K562 (cell line): ENCODE measurements around the gene MTA1. TPM values are rescaled to one million over a fixed set of nuclear protein-coding genes. Genes with fewer than 3 reads are reported as not detected.
A peak's percentile ranks its signal among the peaks of the same experiment; 100 is the strongest.

Experiments
- ARID4B ChIP-seq: sonication (generic); formaldehyde crosslinking; IDR thresholded peaks from 2 replicates; pipeline ENCODE4 v1.8.0; 2022; ENCODE audit warnings: mild to moderate bottlenecking, missing genetic modification reagents
- C11orf30 ChIP-seq: fragments of 450-650 bp; IDR thresholded peaks from 2 replicates; pipeline ENCODE4 v1.6.1; 2016; ENCODE audit warnings: low read depth, mild to moderate bottlenecking
- CTBP1 ChIP-seq: fragments of 450-650 bp; IDR thresholded peaks from 2 replicates; pipeline ENCODE4 v1.6.1; 2016; ENCODE audit warnings: borderline replicate concordance
- HBP1 ChIP-seq: fragments of 450-650 bp; formaldehyde crosslinking; IDR thresholded peaks from 2 replicates; pipeline ENCODE4 v1.4.0; 2022; ENCODE audit warnings: missing genetic modification characterization
- HNRNPLL ChIP-seq: fragments of 200-400 bp; formaldehyde crosslinking; IDR thresholded peaks from 2 replicates; pipeline ENCODE4 v1.6.1; 2017; ENCODE audit warnings: low read length, low read depth, mild to moderate bottlenecking; ENCODE audit not compliant: poor library complexity, severe bottlenecking
- MXI1 ChIP-seq: IDR thresholded peaks from 2 replicates; pipeline ENCODE4 v1.6.1; 2011; ENCODE audit warnings: low read depth, mild to moderate bottlenecking, improper control_type of control experiment, low read length
- NFIC ChIP-seq: fragments of 450-650 bp; IDR thresholded peaks from 2 replicates; pipeline ENCODE4 v1.6.1; 2017; ENCODE audit warnings: mild to moderate bottlenecking, inconsistent platforms
- POLR2AphosphoS5 ChIP-seq: IDR thresholded peaks from 2 replicates; pipeline ENCODE4 v1.6.1; 2011; ENCODE audit warnings: mild to moderate bottlenecking, low read depth, low read length, moderate library complexity; ENCODE audit not compliant: control insufficient read depth, insufficient read depth
- POLR2B ChIP-seq: fragments of 450-650 bp; IDR thresholded peaks from 2 replicates; pipeline ENCODE4 v1.6.1; 2018; ENCODE audit warnings: low read depth; ENCODE audit not compliant: partially characterized antibody
- RAD21 ChIP-seq, 2 experiments: fragments of 250-450 bp in 1 of 2; fragments of 450-650 bp in 1 of 2; sonication (Bioruptor Pico) in 1 of 2; formaldehyde crosslinking in 1 of 2; IDR thresholded peaks in 1 of 2; conservative IDR thresholded peaks in 1 of 2; 2 replicates each; pipeline versions ENCODE4 v1.4.0 to v1.8.0; 2020 to 2022; ENCODE audit warnings: mild to moderate bottlenecking in 2 of 2, moderate library complexity in 1 of 2
- RBM22 ChIP-seq: fragments of 200-400 bp; formaldehyde crosslinking; IDR thresholded peaks from 2 replicates; pipeline ENCODE4 v1.6.1; 2018; ENCODE audit warnings: low read length, low read depth; ENCODE audit not compliant: poor library complexity, severe bottlenecking
- RCOR1 ChIP-seq, 2 experiments: IDR thresholded peaks; 2 replicates each; pipeline ENCODE4 v1.6.1; 2012; ENCODE audit warnings: low read depth in 2 of 2, low read length in 2 of 2, borderline replicate concordance in 1 of 2, improper control_type of control experiment in 1 of 2
- SMARCC2 ChIP-seq: fragments of 450-650 bp; IDR thresholded peaks from 2 replicates; pipeline ENCODE4 v1.6.1; 2017; ENCODE audit warnings: antibody characterized with exemption, moderate library complexity, mild to moderate bottlenecking, low read depth
- SMC3 ChIP-seq: conservative IDR thresholded peaks from 2 replicates; pipeline ENCODE4 v1.6.1; 2011; ENCODE audit warnings: low read depth, low read length, improper control_type of control experiment; ENCODE audit not compliant: insufficient read depth
- TFAP4 ChIP-seq: sonication (generic); formaldehyde crosslinking; IDR thresholded peaks from 2 replicates; pipeline ENCODE4 v1.8.0; 2022; ENCODE audit warnings: missing genetic modification reagents, mild to moderate bottlenecking, moderate library complexity, borderline replicate concordance
- VEZF1 ChIP-seq: fragments of 200-800 bp; sonication (Bioruptor generic); IDR thresholded peaks from 2 replicates; pipeline ENCODE4 v1.6.1; 2017; ENCODE audit warnings: missing genetic modification characterization, missing compliant biosample characterization
- ZNF75A ChIP-seq: fragments of 450-650 bp; formaldehyde crosslinking; IDR thresholded peaks from 2 replicates; pipeline ENCODE4 v1.4.0; 2020; ENCODE audit warnings: mild to moderate bottlenecking
- polyA plus RNA-seq, 8 experiments: library from polyadenylated mRNA; depleted of rRNA in 4 of 8; stranded (reverse) in 5 of 8; unstranded in 3 of 8; fragments of >200 nt; fragmentation: Nextera tagmentation in 2 of 8; fragmentation: Illumina TruSeq in 1 of 8; extraction: Ambion mirVana in 2 of 8; extraction: Trizol in 1 of 8; gene quantifications; 2 replicates each; pipeline versions ENCODE4 v1.2.1 to v1.2.3, GENCODE V29; 2011 to 2014; ENCODE audit warnings: inconsistent platforms in 1 of 8, missing spikeins in 1 of 8
- total RNA-seq, 7 experiments: library from RNA; depleted of rRNA in 6 of 7; stranded (reverse); fragments of >200 nt in 6 of 7; fragmentation: Illumina TruSeq in 2 of 7; extraction: Trizol in 2 of 7; gene quantifications; 2 replicates each; pipeline versions ENCODE4 v1.2.1 to v1.2.3, GENCODE V29; 2011 to 2021; ENCODE audit warnings: low replicate concordance in 1 of 7

The MTA1 gene
- total and polyA plus RNA-seq, 9 of the 15 experiments (the other 6 are each of a cell fraction or from before 2014, with no cell fraction given) = 0.13 to 118 (median 32.3) TPM

GRCh38 chr14:105490572-105491365 lies 71.1 kb downstream of the MTA1 start, which contains the start of gene TEDC1 (continued):
- TF ChIP-seq VEZF1 (CRISPR knock-in tag) (peak; percentile 43), HBP1 (CRISPR knock-in tag) (no peak), RCOR1 (IDR thresholded peaks at IDR 0.05; ENCODE audit: borderline replicate concordance in 1 of 2, low read depth in 2 of 2, low read length in 2 of 2) (peak in 1 of 2 experiments; percentile 12; a peak in 2 of 4 replicates), RBM22 (no peak), NFIC (0 out of 2 replicates have a peak, but pooled peaks have one; percentile 7), CTBP1 (peak; percentile 82), RAD21 (CRISPR knock-in tag; conservative IDR thresholded peaks at IDR 0.05 in 1 of 2, IDR thresholded peaks at IDR 0.05 in 1 of 2) (peak; percentile 49 to 71), SMARCC2 (no peak), TFAP4 (CRISPR knock-in tag) (peak; percentile 64; the same call in 1 of the 2 replicates), SMC3 (peak; percentile 52; the same call in 1 of the 2 replicates), POLR2AphosphoS5 (no peak), MXI1 (0 out of 2 replicates have a peak, but pooled peaks have one; percentile 31), ZNF75A (no peak), ARID4B (CRISPR knock-in tag) (no peak; the same call in 1 of the 2 replicates), C11orf30 (peak; percentile 97), POLR2B (peak; percentile 28), HNRNPLL (peak; percentile 92)
